GM18526 (cell line): ENCODE data around the gene USP43.

Experiments
- POLR2A ChIP-seq: IDR thresholded peaks from 3 replicates; pipeline ENCODE4 v1.6.1; 2011; ENCODE audit not compliant: insufficient read length; ENCODE audit errors: extremely low read depth

The USP43 gene

GRCh38 chr17:9647014-9647413, 1.7 kb downstream of the USP43 start:
- TF ChIP-seq POLR2A = no peak

- no peak for TF ChIP-seq POLR2A
Observed at GRCh38 chr17:9648521-9649110, 3.3 kb downstream of the USP43 start.

DNA sequence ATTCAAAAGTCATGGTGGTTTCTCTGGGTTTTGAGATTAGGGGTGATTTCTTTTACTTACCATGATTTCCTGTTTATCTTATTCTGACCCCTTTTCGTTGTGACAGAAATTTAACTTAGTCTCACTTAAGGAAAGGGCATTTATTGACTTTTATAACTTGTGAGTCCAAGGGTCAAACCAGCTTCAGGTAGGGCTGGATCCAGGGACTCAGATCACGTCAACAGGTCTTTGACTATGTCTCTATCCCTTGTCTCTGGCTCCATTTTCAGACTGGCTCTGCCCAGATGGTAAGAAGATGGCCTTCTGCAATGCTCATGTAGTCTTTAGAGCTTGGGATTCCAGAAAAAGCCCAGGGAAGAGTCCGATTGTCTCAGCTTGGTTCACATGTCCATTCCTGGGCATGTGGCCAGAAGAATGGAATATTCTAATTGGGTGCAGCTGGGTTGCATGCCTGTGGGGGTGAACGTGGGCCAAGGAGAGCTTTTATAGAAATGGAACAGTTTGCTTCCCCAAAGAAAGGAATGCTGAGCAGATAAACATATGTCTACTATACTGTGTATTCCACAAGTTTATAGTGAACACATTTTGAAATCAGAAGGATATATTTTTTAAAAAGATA, 13.4 kb downstream of the USP43 start:
- TF ChIP-seq POLR2A = no peak

DNA sequence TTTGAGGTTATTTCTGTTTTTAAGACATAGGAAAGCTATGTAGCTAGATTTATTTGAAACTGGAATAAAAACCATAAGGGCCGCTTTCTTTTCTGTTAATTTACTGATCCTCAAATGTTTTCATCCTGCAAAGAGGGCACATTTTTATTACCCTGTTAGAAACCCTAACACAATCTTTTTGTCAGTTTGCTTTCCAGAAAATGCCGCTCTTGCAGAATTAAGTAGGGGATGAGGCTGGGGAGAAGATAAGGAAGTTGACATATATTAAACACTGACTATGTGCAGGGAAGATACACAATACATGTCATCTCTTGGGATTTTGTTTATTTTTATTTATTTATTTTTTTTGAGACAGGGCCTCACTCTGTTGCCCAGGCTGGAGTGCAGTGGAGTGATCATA, 15.7 kb downstream of the USP43 start:
- TF ChIP-seq POLR2A = no peak

GRCh38 chr17:9666461-9667050, 21.2 kb downstream of the USP43 start:
- no peak for TF ChIP-seq POLR2A

DNA sequence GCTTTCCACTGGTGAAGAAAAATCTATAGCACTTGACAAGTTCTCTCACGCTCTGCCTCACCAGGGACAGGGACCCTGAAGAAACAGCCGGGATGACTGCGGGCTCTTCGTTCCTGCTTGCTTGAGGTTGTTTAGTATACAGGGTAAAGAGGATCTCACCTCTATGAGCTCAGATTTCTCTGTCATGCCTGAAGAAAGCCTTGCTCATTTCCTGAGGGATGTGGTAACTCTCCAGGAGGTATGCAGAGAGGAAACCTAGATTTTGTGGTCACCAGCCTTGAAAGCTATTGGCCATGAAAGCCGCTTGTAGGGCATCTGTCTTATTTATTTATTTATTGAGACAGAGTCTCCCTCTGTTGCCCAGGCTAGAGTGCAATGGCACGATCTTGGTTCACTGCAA, 23.2 kb downstream of the USP43 start:
- no peak for TF ChIP-seq POLR2A

DNA sequence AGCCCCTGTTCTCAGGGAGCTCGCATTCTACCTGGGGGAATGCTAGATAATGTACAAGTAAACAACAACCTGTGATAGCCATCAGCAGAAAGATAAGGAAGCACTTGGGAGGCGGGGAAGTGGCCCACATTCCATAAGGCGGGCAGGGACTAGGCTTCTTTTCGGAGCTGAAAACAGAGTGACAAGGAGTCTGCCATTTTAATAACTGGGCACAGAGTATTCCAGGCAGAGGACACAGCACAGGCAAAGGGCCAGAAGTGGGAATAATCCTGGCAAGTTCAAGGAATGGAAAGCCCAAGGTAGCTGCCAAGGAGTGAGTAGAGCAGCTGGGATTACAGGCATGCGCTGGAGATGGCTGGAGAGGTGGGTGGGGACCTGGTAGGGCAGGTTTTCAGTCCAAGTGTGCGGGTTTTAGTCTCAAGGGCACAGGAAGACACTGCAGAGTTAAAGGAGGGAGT, 24.3 kb downstream of the USP43 start:
- no peak for TF ChIP-seq POLR2A

DNA sequence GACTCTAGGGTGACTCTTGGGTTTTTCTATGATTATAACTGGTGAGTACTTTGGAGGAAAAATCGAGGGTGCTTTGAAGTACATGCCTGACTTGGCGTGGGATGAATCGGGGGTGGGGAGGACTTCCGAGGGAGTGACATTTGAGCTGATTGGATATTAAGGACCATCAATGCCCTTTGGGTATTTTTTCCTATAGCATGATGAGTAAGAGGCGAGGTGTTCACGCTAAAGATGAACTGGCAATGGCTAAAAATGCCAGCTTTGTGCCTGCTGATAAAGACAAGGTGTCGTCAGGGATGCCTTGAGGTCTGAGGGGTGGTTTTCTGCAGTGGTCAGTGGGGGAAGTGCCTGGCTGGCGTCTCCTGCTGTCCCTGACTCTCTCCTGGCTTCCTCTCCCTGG, 25.3 kb downstream of the USP43 start:
- no peak for TF ChIP-seq POLR2A

GRCh38 chr17:9671559-9671958, 26.2 kb downstream of the USP43 start:
- no peak for TF ChIP-seq POLR2A

GRCh38 chr17:9672266-9672665, 26.9 kb downstream of the USP43 start:
- no peak for TF ChIP-seq POLR2A

DNA sequence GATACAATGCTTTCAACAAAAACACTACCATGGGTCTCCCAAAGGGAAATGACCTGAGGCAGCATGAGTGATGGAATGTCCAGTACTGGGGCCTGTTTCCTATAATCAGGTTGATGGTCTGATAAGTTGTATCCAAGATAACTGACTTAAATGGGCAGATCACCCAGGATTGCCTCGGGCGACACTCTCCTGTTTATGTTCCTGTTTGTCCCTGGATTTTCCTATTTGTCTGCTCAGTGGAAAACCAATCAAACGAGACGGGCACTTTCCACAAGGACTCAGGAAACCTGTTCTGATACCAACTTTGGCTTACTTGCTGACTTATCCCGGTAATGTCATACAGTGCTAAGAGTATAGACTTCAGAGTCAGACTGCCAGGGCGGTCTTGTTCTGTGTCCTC, 27.4 kb downstream of the USP43 start:
- no peak for TF ChIP-seq POLR2A

- TF ChIP-seq POLR2A = no peak
Observed at GRCh38 chr17:9676084-9676483, 30.8 kb downstream of the USP43 start.

GRCh38 chr17:9676820-9677310, 31.5 kb downstream of the USP43 start:
- TF ChIP-seq POLR2A = no peak

- TF ChIP-seq POLR2A = no peak
Observed at GRCh38 chr17:9677411-9677810, 32.1 kb downstream of the USP43 start.

DNA sequence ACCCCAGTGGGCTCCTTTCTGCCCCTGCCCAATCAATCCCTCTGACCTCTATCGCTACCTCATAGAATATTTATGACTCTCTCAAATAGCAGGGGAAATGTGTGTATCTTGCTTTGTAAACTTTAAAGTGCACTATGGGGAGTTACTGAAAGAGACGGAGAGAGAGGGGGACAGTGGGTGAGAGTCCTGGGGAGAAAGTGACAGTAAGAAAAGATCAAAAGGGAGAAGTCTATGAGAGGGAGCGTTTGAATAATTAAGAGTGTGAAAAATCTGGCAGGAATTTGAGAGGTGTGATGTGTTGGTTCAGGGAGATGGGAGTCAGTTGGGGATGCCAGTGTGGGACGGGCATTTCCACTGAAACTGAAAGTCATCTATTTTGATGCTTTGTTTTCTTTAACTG, 32.6 kb downstream of the USP43 start:
- TF ChIP-seq POLR2A = no peak

DNA sequence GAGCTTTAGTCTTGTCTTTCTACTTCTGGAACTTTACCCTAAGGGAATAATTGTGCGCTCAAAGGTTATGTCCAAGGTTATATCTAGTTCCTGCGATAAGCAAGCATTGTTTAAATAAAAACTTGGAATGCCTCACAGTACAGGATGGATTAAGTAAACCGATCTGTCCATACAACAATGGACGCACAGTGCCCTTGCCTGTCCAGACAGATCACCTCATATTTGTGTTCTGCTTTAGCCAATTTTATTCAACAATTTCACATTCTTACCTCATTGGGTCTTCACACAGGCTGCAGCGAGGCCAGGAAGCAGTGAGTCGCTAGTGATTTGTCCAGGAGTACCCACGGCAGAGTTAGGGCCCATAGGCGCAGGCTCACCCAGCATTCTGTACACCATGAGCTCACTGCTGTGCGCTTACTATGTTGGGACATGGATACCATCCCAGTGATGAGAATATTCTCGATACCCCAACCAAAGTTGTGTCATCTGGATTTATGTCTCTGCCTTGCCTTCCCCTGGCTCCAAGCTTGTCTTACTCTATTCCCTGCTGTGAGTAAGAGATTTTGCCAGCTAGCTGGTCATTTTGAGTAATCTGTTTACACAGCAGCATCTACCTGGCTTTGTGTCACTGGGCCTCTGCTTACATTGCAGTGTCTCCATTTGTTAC, 39.8 kb downstream of the USP43 start:
- no peak for TF ChIP-seq POLR2A
